GM10266 (cell line): ENCODE data around the gene SEC63.
A peak's percentile ranks its signal among the peaks of the same experiment; 100 is the strongest.
"Not testable (repeated sequence)": the region's sequence is repeated elsewhere in the genome, so short reads cannot be mapped to it uniquely, and the experiment has no call there.

Experiments used
- DNase-seq: peaks from one replicate; pipeline ENCODE4 v3.0.0; 2012; ENCODE audit errors: extremely low spot score
- CTCF ChIP-seq: IDR thresholded peaks from 2 replicates; pipeline ENCODE4 v1.5.1; 2012; ENCODE audit warnings: mild to moderate bottlenecking, low read depth; ENCODE audit not compliant: control insufficient read depth, insufficient read depth; ENCODE audit errors: missing control alignments

The SEC63 gene

GRCh38 chr6:107957909-107958688 is at the start of gene SEC63:
SEC63 (minus strand) TSS chr6:107958208; CDS start chr6:107958009, 199 bp downstream.
- DNase-seq, result peak; percentile 99
- TF ChIP-seq CTCF, result no peak

GRCh38 chr6:108005961-108006360 is 48.0 kb upstream of the SEC63 start:
- no peak for DNase-seq
- no peak for TF ChIP-seq CTCF

GRCh38 chr6:108004861-108005260 is 46.9 kb upstream of the SEC63 start:
- DNase-seq, result no peak
- no peak for TF ChIP-seq CTCF

- no peak for TF ChIP-seq CTCF
- DNase-seq, result no peak
Measured at GRCh38 chr6:108002365-108003221, 44.6 kb upstream of the SEC63 start.

- no peak for TF ChIP-seq CTCF
- no peak for DNase-seq
Measured at GRCh38 chr6:108001696-108002231, 43.8 kb upstream of the SEC63 start.

GRCh38 chr6:108000259-108000658 is 42.3 kb upstream of the SEC63 start:
- DNase-seq, result not testable (repeated sequence)

GRCh38 chr6:107999341-107999740 is 41.3 kb upstream of the SEC63 start:
- no peak for DNase-seq
- no peak for TF ChIP-seq CTCF
